Measurements from ENCODE around the gene PARVB. TPM values are rescaled to one million over a fixed set of nuclear protein-coding genes. Genes with fewer than 3 reads are reported as not detected.

PARVB gene
- total and polyA plus RNA-seq, 10 of the 15 experiments (the other 5 are each of a cell fraction or from before 2014, with no cell fraction given): 5.2 to 264 (median 76.0) TPM

DNA sequence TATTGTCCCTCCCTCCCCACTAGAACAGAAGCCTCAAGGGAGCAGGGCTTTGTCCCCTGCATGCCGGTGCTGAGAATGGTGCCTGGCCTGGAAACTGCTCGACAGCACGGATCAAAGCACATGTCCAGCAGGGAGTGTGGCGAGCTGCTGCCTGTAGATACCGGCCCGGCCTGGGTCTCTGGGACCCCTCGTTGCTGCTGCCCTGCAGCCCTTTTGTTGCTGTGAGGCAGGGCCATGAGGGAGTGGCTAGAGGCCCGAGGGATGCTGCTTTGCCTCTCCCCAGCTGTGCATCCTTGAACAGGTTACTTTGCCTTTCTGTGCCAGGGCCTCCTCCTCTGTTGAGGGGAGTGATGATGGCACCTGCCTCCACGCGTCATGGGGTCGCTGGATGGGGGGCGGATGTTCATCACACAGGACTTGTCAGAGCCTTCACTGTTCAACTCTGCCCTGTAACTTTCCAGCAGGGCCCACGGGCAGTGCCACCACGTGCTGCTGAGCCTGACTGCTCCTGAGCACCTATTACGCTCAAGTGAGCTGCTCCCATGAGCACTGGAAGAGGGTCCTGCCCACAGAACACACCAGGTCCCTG, 141.3 kb downstream of the PARVB start:
- CTCF ChIA-PET: no interaction called here
- SMC1A ChIA-PET (ENCODE audit: uncharacterized antibody, unreplicated experiment): no interaction called here
- FAIRE-seq (no peak), DNase-seq (ENCODE audit: low read depth, low spot score) (no peak), ATAC-seq (no peak)
- RAD21 ChIA-PET (ENCODE audit: unreplicated experiment): no interaction called here
- no peak for TF ChIP-seq ZNF24 (IDR thresholded peaks at IDR 0.05)
- TF ChIP-seq CHD4 (IDR thresholded peaks at IDR 0.05): no peak
- no peak for TF ChIP-seq SREBF1 (IDR thresholded peaks at IDR 0.05; ENCODE audit: low read length)
- TF ChIP-seq ZNF217 (IDR thresholded peaks at IDR 0.05): no peak
- no peak for TF ChIP-seq POLR2AphosphoS2 (IDR thresholded peaks at IDR 0.05; ENCODE audit: low read depth, low read length)
- TF ChIP-seq EGR1 (IDR thresholded peaks at IDR 0.05; ENCODE audit: borderline replicate concordance in 1 of 2, low read depth in 2 of 2, low read length in 2 of 2): no peak
- TF ChIP-seq NFYB (IDR thresholded peaks at IDR 0.05; ENCODE audit: insufficient read depth, low read depth, low read length): no peak
- TF ChIP-seq SUPT20H (IDR thresholded peaks at IDR 0.05; ENCODE audit: borderline replicate concordance, control insufficient read depth, low read depth, low read length): no peak
- TF ChIP-seq KLF5 (IDR thresholded peaks at IDR 0.05; ENCODE audit: partially characterized antibody): no peak
- TF ChIP-seq SMC3 (IDR thresholded peaks at IDR 0.05; ENCODE audit: borderline replicate concordance, low read length): no peak
- TF ChIP-seq, protein P1, sequence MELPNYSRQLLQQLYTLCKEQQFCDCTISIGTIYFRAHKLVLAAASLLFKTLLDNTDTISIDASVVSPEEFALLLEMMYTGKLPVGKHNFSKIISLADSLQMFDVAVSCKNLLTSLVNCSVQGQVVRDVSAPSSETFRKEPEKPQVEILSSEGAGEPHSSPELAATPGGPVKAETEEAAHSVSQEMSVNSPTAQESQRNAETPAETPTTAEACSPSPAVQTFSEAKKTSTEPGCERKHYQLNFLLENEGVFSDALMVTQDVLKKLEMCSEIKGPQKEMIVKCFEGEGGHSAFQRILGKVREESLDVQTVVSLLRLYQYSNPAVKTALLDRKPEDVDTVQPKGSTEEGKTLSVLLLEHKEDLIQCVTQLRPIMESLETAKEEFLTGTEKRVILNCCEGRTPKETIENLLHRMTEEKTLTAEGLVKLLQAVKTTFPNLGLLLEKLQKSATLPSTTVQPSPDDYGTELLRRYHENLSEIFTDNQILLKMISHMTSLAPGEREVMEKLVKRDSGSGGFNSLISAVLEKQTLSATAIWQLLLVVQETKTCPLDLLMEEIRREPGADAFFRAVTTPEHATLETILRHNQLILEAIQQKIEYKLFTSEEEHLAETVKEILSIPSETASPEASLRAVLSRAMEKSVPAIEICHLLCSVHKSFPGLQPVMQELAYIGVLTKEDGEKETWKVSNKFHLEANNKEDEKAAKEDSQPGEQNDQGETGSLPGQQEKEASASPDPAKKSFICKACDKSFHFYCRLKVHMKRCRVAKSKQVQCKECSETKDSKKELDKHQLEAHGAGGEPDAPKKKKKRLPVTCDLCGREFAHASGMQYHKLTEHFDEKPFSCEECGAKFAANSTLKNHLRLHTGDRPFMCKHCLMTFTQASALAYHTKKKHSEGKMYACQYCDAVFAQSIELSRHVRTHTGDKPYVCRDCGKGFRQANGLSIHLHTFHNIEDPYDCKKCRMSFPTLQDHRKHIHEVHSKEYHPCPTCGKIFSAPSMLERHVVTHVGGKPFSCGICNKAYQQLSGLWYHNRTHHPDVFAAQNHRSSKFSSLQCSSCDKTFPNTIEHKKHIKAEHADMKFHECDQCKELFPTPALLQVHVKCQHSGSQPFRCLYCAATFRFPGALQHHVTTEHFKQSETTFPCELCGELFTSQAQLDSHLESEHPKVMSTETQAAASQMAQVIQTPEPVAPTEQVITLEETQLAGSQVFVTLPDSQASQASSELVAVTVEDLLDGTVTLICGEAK (IDR thresholded peaks at IDR 0.05; ENCODE audit: borderline replicate concordance): no peak
- no peak for TF ChIP-seq CEBPB (IDR thresholded peaks at IDR 0.05; ENCODE audit: borderline replicate concordance in 1 of 2, low read depth in 2 of 2, low read length in 2 of 2)
- TF ChIP-seq, protein P2, sequence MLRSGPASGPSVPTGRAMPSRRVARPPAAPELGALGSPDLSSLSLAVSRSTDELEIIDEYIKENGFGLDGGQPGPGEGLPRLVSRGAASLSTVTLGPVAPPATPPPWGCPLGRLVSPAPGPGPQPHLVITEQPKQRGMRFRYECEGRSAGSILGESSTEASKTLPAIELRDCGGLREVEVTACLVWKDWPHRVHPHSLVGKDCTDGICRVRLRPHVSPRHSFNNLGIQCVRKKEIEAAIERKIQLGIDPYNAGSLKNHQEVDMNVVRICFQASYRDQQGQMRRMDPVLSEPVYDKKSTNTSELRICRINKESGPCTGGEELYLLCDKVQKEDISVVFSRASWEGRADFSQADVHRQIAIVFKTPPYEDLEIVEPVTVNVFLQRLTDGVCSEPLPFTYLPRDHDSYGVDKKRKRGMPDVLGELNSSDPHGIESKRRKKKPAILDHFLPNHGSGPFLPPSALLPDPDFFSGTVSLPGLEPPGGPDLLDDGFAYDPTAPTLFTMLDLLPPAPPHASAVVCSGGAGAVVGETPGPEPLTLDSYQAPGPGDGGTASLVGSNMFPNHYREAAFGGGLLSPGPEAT (IDR thresholded peaks at IDR 0.05; ENCODE audit: low read depth): no peak
- Histone ChIP-seq H4K20me1 (ENCODE audit: control insufficient read depth, insufficient read depth) (no peaks in the 10 kb centered on the region), H3K27ac (ENCODE audit: control insufficient read depth, insufficient read depth) (no peak overlapping the region), H3K9me3 (replicated peaks; ENCODE audit: control insufficient read depth, insufficient read depth, low read length) (no peaks in the 10 kb centered on the region), H3K36me3 (ENCODE audit: control insufficient read depth in 2 of 2, insufficient read depth in 2 of 2, low read length in 1 of 2) (peaks cover 6 to 12% of the 10 kb centered on the region in 2 experiments; a peak in 3 of 4 replicates), H3K4me3 (no peak overlapping the region), H3K4me2 (ENCODE audit: control insufficient read depth, insufficient read depth) (no peak overlapping the region), H3K9ac (ENCODE audit: control insufficient read depth, insufficient read depth, low read length) (no peak overlapping the region), H3K4me1 (ENCODE audit: control insufficient read depth, insufficient read depth, low read length) (no peaks in the 10 kb centered on the region), H3K79me2 (ENCODE audit: control insufficient read depth, insufficient read depth, low read length) (no peaks in the 10 kb centered on the region), H2AFZ (ENCODE audit: control insufficient read depth, low read depth, low read length) (no peak overlapping the region), H3K27me3 (replicated peaks in 1 of 2; ENCODE audit: control insufficient read depth in 2 of 2, insufficient read depth in 2 of 2, low read length in 1 of 2) (no peaks in the 10 kb centered on the region)
- POLR2A ChIA-PET: no interaction called here
- WGBS (ENCODE audit: insufficient coverage, insufficient replicate concordance, low lambda C conversion rate, missing lambda C conversion rate): 93% methylated on average over 15 of the region's 15 CpGs
- in situ Hi-C loops (cut with MboI): no loop called here
- intact Hi-C loops (cut with micrococcal nuclease; ENCODE audit: unreplicated experiment): no loop called here
- no TSS peak for BruUV-seq (replicated peaks)

All from GM12878 (cell line).